NT2/D1 (cell line): Measurements from ENCODE around the gene AGPAT4.

ENCODE experiments used
- DNase-seq: peaks from one replicate; pipeline ENCODE4 v3.0.0-alpha.2; 2011; ENCODE audit warnings: low read depth, low spot score
- H3K27me3 ChIP-seq: 2 replicates; pipeline ENCODE4 v1.6.0; 2011; ENCODE audit warnings: mild to moderate bottlenecking; ENCODE audit not compliant: insufficient read length, insufficient read depth
- H3K36me3 ChIP-seq: 2 replicates; pipeline ENCODE4 v1.6.1; 2011; ENCODE audit warnings: mild to moderate bottlenecking, low read length, mixed read lengths; ENCODE audit not compliant: insufficient read depth, insufficient read length
- H3K4me1 ChIP-seq: 2 replicates; pipeline ENCODE4 v1.5.1; 2011; ENCODE audit not compliant: insufficient read depth, insufficient read length
- H3K4me3 ChIP-seq: 2 replicates; pipeline ENCODE4 v1.5.1; 2011; ENCODE audit warnings: low read depth; ENCODE audit not compliant: insufficient read length
- H3K9ac ChIP-seq: 2 replicates; pipeline ENCODE4 v1.6.0; 2011; ENCODE audit warnings: low read depth; ENCODE audit not compliant: insufficient read length
- H3K9me3 ChIP-seq: 2 replicates; pipeline ENCODE4 v1.5.1; 2011; ENCODE audit warnings: mild to moderate bottlenecking, low read length; ENCODE audit not compliant: insufficient read depth
- SUZ12 ChIP-seq: IDR thresholded peaks from 2 replicates; pipeline ENCODE4 v1.6.1; 2011; ENCODE audit not compliant: insufficient read length, insufficient read depth; ENCODE audit errors: extremely low read depth
- YY1 ChIP-seq: IDR thresholded peaks from 2 replicates; pipeline ENCODE4 v1.6.1; 2011; ENCODE audit not compliant: insufficient read length, insufficient read depth
- ZNF274 ChIP-seq: IDR thresholded peaks from 2 replicates; pipeline ENCODE4 v1.6.1; 2011; ENCODE audit warnings: mild to moderate bottlenecking, low read depth, low read length

Gene AGPAT4

DNA sequence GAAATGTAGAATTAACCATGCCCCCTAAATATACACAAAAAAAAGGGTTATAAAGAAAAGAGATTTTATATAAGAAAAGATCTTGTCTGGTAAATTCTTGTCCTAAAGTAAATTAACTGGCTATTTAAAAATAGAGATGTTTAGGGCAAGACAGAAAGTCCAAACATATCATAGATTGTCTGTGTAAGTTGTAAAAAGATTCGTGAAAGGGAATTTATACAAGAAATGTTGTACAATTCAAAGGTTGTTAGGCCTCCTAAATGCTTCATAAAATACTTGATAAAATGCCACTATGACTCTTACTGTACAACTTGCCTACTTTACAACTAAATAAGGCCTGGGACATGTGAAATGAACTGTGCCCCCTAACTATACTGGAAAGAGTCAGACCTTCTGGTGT lies 21.9 kb upstream of the AGPAT4 start:
- Histone ChIP-seq H3K27me3 (no peaks in the 10 kb centered on the region), H3K4me3 (no peak overlapping the region), H3K36me3 (no peaks in the 10 kb centered on the region), H3K4me1 (no peaks in the 10 kb centered on the region), H3K9ac (no peak overlapping the region), H3K9me3 (peaks cover 21% of the 10 kb centered on the region)
- no peak for DNase-seq
- no peak for TF ChIP-seq ZNF274

GRCh38 chr6:161292650-161293281 lies 18.9 kb upstream of the AGPAT4 start:
- DNase-seq: no peak
- no peak for TF ChIP-seq ZNF274
- TF ChIP-seq SUZ12: no peak
- TF ChIP-seq YY1: no peak
- Histone ChIP-seq H3K27me3 (no peaks in the 10 kb centered on the region), H3K9me3 (peaks cover 21% of the 10 kb centered on the region), H3K36me3 (no peaks in the 10 kb centered on the region), H3K9ac (no peak overlapping the region), H3K4me1 (no peaks in the 10 kb centered on the region), H3K4me3 (no peak overlapping the region)

DNA sequence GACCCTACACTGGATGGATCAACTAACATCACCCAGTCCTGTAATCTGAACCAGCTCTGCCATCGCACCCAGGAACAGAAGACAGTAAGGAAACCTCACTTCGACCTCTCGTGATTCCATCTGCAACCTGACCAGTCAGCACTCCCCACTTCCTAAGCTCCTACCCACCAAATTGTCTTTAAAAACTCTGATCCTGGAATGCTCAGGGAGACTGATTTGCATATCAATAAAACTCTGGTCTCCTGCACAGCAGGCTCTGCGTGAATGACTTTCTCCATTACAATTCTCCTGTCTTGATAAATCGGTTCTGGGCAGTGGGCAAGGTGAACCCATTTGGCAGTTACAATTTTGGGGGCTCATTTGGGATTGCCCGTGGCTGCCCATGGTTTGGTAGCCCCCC lies 18.3 kb upstream of the AGPAT4 start:
- peak; percentile 50 for DNase-seq
- no peak overlapping the region for H3K9ac ChIP-seq
- no peak overlapping the region for H3K4me3 ChIP-seq
- no peaks in the 10 kb centered on the region for H3K36me3 ChIP-seq
- no peaks in the 10 kb centered on the region for H3K27me3 ChIP-seq
- H3K4me1 ChIP-seq: no peaks in the 10 kb centered on the region
- peaks cover 21% of the 10 kb centered on the region for H3K9me3 ChIP-seq
- TF ChIP-seq YY1 (no peak), ZNF274 (no peak), SUZ12 (no peak)

- H3K27me3 ChIP-seq: no peaks in the 10 kb centered on the region
These were observed 16.9 kb upstream of the AGPAT4 start for GRCh38 chr6:161290751-161291150.

DNA sequence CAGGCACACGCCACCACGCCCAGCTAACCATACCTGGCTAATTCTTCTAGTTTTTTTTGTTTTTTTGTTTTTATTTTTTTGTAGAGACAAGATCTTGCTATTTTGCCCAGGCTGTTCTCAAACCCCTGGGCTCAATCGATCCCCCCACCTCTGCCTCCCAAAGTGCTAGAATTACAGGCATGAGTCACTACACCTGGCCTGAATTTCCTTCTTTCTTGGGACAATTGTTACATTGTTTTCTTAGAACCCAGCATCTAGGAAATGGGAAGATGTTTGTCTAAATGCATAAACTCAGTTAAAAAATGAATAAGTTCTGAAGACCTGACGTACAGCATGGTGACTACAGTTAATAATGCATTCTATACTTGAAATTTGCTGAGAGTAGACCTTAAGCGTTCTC lies 10.8 kb upstream of the AGPAT4 start:
- Histone ChIP-seq H3K9me3 (0 out of 2 replicates have a peak, but pooled peaks cover 5% of the 10 kb centered on the region), H3K9ac (no peak overlapping the region), H3K36me3 (no peaks in the 10 kb centered on the region)

More at GRCh38 chr6:161290751-161291150, 16.9 kb upstream of the AGPAT4 start:
- DNase-seq: no peak
- Histone ChIP-seq H3K4me1 (peaks cover 2% of the 10 kb centered on the region), H3K4me3 (no peak overlapping the region), H3K9me3 (peaks cover 9% of the 10 kb centered on the region), H3K36me3 (no peaks in the 10 kb centered on the region), H3K9ac (no peak overlapping the region)
- no peak for TF ChIP-seq SUZ12
- TF ChIP-seq ZNF274: no peak
- no peak for TF ChIP-seq YY1

GRCh38 chr6:161281092-161281491 lies 7.2 kb upstream of the AGPAT4 start:
- 0 out of 2 replicates have a peak, but pooled peaks cover 5% of the 10 kb centered on the region for H3K9me3 ChIP-seq
- H3K9ac ChIP-seq: no peak overlapping the region
- no peaks in the 10 kb centered on the region for H3K36me3 ChIP-seq
- H3K4me1 ChIP-seq: no peaks in the 10 kb centered on the region
- no peak for DNase-seq
- no peaks in the 10 kb centered on the region for H3K27me3 ChIP-seq
- no peak for TF ChIP-seq YY1
- TF ChIP-seq SUZ12: no peak
- TF ChIP-seq ZNF274: no peak
- H3K4me3 ChIP-seq: no peak overlapping the region

More for the DNA sequence above, 10.8 kb upstream of the AGPAT4 start:
- TF ChIP-seq YY1: no peak
- no peak for TF ChIP-seq ZNF274
- peaks cover 2% of the 10 kb centered on the region for H3K4me1 ChIP-seq
- H3K27me3 ChIP-seq: no peaks in the 10 kb centered on the region
- DNase-seq: no peak
- H3K4me3 ChIP-seq: no peak overlapping the region

DNA sequence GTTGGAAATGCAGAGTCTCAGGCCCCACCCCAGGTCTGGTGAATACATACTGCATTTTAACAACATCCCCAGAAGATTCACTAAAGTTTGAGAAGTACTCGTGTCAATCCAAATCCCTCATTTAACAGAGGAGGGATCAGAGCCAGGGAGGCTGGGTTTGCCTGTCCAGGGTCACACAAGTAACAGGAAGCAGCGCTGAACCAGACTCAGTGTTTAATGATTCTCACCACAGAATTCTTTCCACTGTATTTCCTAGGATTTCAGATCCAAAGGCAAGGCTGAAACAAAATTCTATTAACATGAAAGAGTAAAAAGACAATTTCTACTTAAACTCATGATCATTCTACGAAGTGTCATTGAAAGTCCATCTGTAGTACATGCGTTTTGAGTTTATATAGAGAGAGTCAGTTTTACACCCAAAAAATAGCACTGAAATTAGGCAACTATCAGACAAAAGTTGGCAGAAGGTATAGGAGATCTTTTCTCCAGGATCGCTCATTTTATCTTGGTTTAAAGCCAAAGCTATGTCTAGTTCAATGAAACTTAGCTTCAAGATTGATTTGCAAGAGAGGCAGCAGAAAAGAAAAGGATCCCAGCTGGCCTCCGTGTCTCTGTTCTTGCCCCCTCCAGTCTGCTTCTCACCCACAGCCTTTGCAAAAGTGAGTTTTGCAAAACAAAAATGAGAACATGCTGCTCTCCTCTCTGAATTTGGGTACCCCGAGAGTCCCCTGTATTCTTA lies 6.0 kb upstream of the AGPAT4 start:
- Histone ChIP-seq H3K27me3 (no peaks in the 10 kb centered on the region), H3K36me3 (no peaks in the 10 kb centered on the region), H3K9ac (no peak overlapping the region), H3K4me1 (no peaks in the 10 kb centered on the region), H3K4me3 (no peak overlapping the region), H3K9me3 (0 out of 2 replicates have a peak, but pooled peaks cover 5% of the 10 kb centered on the region)
- TF ChIP-seq ZNF274 (no peak), SUZ12 (no peak), YY1 (no peak)
- no peak for DNase-seq
